Activated CD8-positive, alpha-beta T cell treated with anti-CD3 and anti-CD28 coated beads for 36 hours (primary cell): ENCODE results near the gene ANXA6. TPM values are rescaled to one million over a fixed set of nuclear protein-coding genes. Genes with fewer than 3 reads are reported as not detected.

Experiments
- ATAC-seq: fragments of 200-7000 bp; cut with Tn5 transposase; one replicate; pipeline ENCODE4 v1.10.0; 2021; ENCODE audit warnings: mild to moderate bottlenecking, moderate library complexity
- CTCF ChIA-PET: fragments of 350-600 bp; sonication (Branson Sonifier 250); formaldehyde crosslinking; loops from one replicate; lab custom pipeline; 2021; ENCODE audit warnings: antibody characterized with exemption; lab: Charles Lee
- POLR2A ChIA-PET: fragments of 350-600 bp; sonication (Branson Sonifier 250); formaldehyde crosslinking; loops from one replicate; lab custom pipeline; 2021; ENCODE audit warnings: antibody characterized with exemption; lab: Charles Lee
- DNase-seq: peaks from one replicate; pipeline ENCODE4 v3.0.0-alpha.2; 2020
- H3K27ac Mint-ChIP-seq: one replicate; pipeline ENCODE4 v1.8.0; 2021; ENCODE audit warnings: mild to moderate bottlenecking, mixed read lengths
- H3K27me3 Mint-ChIP-seq: one replicate; pipeline ENCODE4 v1.8.0; 2021; ENCODE audit warnings: mixed read lengths
- H3K36me3 Mint-ChIP-seq: one replicate; pipeline ENCODE4 v1.8.0; 2021; ENCODE audit warnings: low read depth, mixed read lengths
- H3K4me1 Mint-ChIP-seq: one replicate; pipeline ENCODE4 v1.8.0; 2021; ENCODE audit warnings: low read depth, mixed read lengths
- H3K4me3 Mint-ChIP-seq: one replicate; pipeline ENCODE4 v1.8.0; 2021; ENCODE audit warnings: mild to moderate bottlenecking, moderate library complexity, mixed read lengths
- H3K9me3 Mint-ChIP-seq: one replicate; pipeline ENCODE4 v1.8.0; 2021; ENCODE audit warnings: mixed read lengths
- intact Hi-C: fragments of 100-400 bp; cut with micrococcal nuclease; formaldehyde crosslinking; loops from one replicate; pipeline ENCODE4 v1.10.0; 2022
- total RNA-seq, 2 experiments: library from RNA; stranded (reverse); gene quantifications; one replicate each; pipeline ENCODE4 v1.2.3, GENCODE V29; 2021
- TF ChIP-seq, protein P1 (sequence below): fragments of 200-600 bp; IDR thresholded peaks from one replicate; pipeline ENCODE4 v1.8.0; 2022; ENCODE audit warnings: antibody characterized with exemption, mild to moderate bottlenecking

ANXA6 gene
- total RNA-seq, 2 experiments from 2014 or later: 328 to 336 TPM

DNA sequence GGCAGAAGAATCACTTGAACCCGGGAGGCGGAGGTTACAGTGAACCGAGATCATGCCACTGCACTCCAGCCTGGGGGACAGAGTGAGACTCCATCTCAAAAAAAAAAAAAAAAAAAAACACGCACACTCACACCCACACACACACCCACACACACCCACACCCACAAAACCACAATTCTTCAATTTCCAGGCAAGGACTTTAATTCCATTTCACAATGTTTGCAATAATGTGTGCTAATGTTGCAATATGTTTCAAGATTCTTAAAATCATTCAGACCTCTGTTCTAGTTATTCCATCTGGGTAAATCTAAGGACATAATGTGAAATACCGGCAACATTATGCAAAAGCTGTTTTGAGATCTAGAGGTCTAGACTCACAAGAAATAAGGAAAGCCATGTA is 38.0 kb upstream of the ANXA6 start:
- Mint-ChIP-seq H3K27me3 (no peaks in the 10 kb centered on the region), H3K9me3 (peaks cover 22% of the 10 kb centered on the region), H3K4me3 (peak overlapping the region; percentile 27), H3K36me3 (peaks cover 55% of the 10 kb centered on the region), H3K4me1 (peaks cover 56% of the 10 kb centered on the region), H3K27ac (peak overlapping the region; percentile 71)
- CTCF ChIA-PET: interaction anchor here (1.0 kb wide), 1 partner anchor 31 kb away, joined by 3 read pairs; no protein-coding TSS in a partner anchor
- intact Hi-C loops: no loop called here
- DNase-seq (peak; percentile 27), ATAC-seq (no peak)
- TF ChIP-seq, protein P1, sequence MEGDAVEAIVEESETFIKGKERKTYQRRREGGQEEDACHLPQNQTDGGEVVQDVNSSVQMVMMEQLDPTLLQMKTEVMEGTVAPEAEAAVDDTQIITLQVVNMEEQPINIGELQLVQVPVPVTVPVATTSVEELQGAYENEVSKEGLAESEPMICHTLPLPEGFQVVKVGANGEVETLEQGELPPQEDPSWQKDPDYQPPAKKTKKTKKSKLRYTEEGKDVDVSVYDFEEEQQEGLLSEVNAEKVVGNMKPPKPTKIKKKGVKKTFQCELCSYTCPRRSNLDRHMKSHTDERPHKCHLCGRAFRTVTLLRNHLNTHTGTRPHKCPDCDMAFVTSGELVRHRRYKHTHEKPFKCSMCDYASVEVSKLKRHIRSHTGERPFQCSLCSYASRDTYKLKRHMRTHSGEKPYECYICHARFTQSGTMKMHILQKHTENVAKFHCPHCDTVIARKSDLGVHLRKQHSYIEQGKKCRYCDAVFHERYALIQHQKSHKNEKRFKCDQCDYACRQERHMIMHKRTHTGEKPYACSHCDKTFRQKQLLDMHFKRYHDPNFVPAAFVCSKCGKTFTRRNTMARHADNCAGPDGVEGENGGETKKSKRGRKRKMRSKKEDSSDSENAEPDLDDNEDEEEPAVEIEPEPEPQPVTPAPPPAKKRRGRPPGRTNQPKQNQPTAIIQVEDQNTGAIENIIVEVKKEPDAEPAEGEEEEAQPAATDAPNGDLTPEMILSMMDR: no peak
- POLR2A ChIA-PET: interaction anchor here (0.7 kb wide), 1 partner anchor 463 kb away, joined by 3 read pairs; no protein-coding TSS in a partner anchor

DNA sequence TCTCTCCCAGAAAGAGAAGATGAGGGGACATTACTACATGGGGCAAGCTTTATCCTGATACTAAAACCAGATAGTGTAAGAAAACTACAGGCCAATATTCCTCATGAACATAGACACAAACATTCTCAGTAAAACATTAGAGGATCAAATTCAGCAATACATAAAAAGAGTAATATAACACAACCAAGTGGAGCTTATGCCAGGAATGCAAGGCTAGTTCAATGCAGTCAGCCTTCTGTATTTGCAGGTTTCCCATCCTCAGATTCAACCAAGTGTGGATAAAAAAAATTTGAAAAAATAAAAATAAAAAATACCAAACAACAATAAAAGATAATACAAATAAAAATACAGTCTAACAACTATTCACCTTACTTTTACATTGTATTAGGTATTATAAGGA is 35.0 kb upstream of the ANXA6 start:
- Mint-ChIP-seq H3K9me3 (peaks cover 32% of the 10 kb centered on the region), H3K27ac (peak overlapping the region; percentile 78), H3K36me3 (peaks cover 74% of the 10 kb centered on the region), H3K4me1 (peaks cover 64% of the 10 kb centered on the region), H3K4me3 (no peak overlapping the region), H3K27me3 (no peaks in the 10 kb centered on the region)
- ATAC-seq (no peak), DNase-seq (no peak)
- ChIA-PET CTCF (interaction anchor here (1.1 to 2.0 kb wide), 4 partner anchors 9 to 33 kb away, joined by 3 to 7 read pairs (median 4); partner anchors contain the start of gene CCDC69), POLR2A (no interaction called here)
- TF ChIP-seq, protein P1: no peak
- intact Hi-C loops: no loop called here

DNA sequence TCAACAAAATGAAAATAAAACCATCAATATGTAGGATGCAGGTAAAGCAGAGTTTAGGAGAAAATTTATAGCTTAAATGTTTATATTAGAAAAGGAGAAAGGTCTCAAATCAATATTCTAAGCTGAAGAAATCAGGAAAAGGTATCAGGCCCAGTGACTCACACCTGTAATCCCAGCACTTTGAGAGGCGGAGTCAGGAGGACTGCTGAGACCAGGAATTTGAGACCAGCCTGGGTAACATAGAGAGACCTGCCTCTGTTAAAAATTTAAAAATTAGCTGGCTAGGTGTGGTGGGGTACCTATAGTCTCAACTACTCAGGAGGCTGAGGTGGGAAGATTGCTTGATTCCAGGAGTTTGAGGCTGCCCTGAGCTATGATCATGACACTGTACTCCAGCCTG is 34.1 kb upstream of the ANXA6 start:
- Mint-ChIP-seq H3K27ac (peak overlapping the region; percentile 80), H3K4me3 (no peak overlapping the region)
- POLR2A ChIA-PET: interaction anchor here (0.5 kb wide), 1 partner anchor 40 kb away, joined by 3 read pairs; no protein-coding TSS in a partner anchor

DNA sequence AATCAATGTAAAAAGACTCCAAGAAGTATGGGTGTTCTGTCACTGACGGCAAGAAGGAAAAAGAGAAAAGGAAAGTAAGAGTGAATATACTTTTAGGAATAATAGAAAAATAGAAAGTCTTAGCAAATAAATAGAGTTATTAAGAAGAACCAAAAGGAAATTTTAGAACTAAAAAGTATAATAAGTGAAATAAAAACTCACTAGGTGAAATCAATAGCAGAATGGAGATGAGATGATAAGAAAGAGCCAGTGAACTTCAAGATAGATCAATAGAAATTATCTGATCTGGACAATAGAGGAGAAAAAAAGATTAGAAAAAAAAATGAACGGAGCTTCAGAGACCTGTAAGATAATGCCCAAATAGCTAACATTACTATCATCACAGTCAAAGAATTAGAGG is 31.6 kb upstream of the ANXA6 start:
- TF ChIP-seq, protein P1: no peak
- ATAC-seq: no peak
- Mint-ChIP-seq H3K27ac (peak overlapping the region; percentile 51), H3K4me3 (no peak overlapping the region), H3K36me3 (peaks cover 64% of the 10 kb centered on the region), H3K9me3 (peaks cover 32% of the 10 kb centered on the region), H3K27me3 (no peaks in the 10 kb centered on the region), H3K4me1 (peaks cover 36% of the 10 kb centered on the region)
- ChIA-PET POLR2A (interaction anchor here (0.7 to 1.2 kb wide), 3 partner anchors 9 to 346 kb away, joined by 3 to 4 read pairs (median 3); no protein-coding TSS in a partner anchor), CTCF (interaction anchor here (0.6 to 2.5 kb wide), 5 partner anchors 24 to 316 kb away, joined by 3 to 8 read pairs (median 3); no protein-coding TSS in a partner anchor)
- no peak for DNase-seq
- intact Hi-C loops: no loop called here

More for the DNA sequence above, 34.1 kb upstream of the ANXA6 start:
- Mint-ChIP-seq H3K4me1 (peaks cover 57% of the 10 kb centered on the region), H3K9me3 (peaks cover 32% of the 10 kb centered on the region), H3K36me3 (peaks cover 77% of the 10 kb centered on the region), H3K27me3 (no peaks in the 10 kb centered on the region)
- ATAC-seq: no peak
- no peak for DNase-seq
- CTCF ChIA-PET: interaction anchor here (0.8 to 2.0 kb wide), 9 partner anchors 8 to 76 kb away, joined by 3 to 9 read pairs (median 4); partner anchors contain the start of gene CCDC69
- TF ChIP-seq, protein P1: no peak
- intact Hi-C loops: no loop called here

DNA sequence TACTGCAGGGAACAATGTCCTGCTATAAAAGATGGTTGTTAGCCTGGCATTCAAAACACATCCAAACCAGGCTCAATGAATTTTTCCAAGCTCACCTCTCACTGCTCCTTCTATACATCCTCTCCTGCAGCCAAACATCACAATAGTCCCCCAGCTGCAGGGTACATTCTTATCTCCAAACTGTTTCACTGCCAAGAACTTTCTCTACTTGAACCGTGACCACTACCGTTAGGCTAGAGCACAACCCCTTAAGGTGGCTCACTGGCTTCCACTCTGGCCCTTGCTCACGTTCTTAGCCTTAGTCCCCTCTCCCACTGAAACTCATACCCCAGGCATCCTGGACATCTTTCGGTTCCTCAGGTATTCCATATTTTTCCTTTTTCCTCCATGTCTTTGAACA is 29.0 kb upstream of the ANXA6 start:
- H3K4me3 Mint-ChIP-seq: no peak overlapping the region
- peaks cover 17% of the 10 kb centered on the region for H3K9me3 Mint-ChIP-seq
- H3K27me3 Mint-ChIP-seq: no peaks in the 10 kb centered on the region
- peaks cover 43% of the 10 kb centered on the region for H3K36me3 Mint-ChIP-seq
- no peak overlapping the region for H3K27ac Mint-ChIP-seq
- TF ChIP-seq, protein P1: no peak
- CTCF ChIA-PET: interaction anchor here (1.3 kb wide), 2 partner anchors 22 to 71 kb away, joined by 3 read pairs; no protein-coding TSS in a partner anchor
- DNase-seq (no peak), ATAC-seq (no peak)
- POLR2A ChIA-PET: interaction anchor here (1.2 kb wide), 1 partner anchor 29 kb away, joined by 4 read pairs; no protein-coding TSS in a partner anchor
- peaks cover 19% of the 10 kb centered on the region for H3K4me1 Mint-ChIP-seq
- intact Hi-C loops: no loop called here
